ENCODE results near the gene BICD1. TPM values are rescaled to one million over a fixed set of nuclear protein-coding genes. Genes with fewer than 3 reads are reported as not detected.

The BICD1 gene
- polyA plus RNA-seq, 4 donors = 19.6 to 25.3 (median 21.8) TPM

DNA sequence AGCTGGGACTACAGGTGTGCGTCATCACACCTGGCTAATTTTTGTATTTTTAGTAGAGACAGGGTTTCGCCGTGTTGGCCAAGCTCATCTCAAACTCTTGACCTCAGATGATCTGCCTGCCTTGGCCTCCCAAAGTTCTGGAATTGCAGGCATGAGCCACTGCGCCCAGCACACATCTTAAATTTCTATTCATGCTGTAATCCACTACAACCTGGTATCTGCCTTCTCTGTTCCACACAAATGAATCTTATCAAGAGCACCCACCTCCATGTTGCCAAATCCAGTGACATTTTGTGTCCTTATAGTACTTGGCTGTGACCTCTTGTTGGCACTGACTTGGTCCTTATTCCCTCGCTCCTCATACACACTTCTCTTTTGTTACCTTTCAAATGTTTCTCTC, 5.8 kb upstream of the BICD1 start:
- no peak for DNase-seq (ENCODE audit: low read depth in 4 of 4, low spot score in 2 of 4)

DNA sequence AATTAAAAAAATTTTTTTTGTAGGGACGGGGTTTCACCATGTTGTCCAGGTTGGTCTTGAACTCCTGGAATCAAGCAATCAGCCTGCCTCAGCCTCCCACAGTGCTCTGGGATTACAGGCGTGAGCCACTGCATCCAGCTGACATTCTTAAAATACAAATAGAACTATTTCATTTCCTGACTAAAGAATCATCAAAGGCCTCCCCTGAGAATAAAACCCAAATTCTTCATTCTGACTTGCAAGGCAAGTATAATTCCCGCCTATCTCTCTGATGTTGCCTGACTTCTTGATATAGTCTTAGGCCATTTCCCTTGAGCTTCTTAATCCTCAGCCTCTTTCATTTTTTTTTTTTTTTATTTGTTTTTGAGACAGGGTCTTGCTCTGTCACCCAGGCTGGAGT, 4.4 kb upstream of the BICD1 start:
- DNase-seq (ENCODE audit: low read depth in 4 of 4, low spot score in 2 of 4) = no peak

DNA sequence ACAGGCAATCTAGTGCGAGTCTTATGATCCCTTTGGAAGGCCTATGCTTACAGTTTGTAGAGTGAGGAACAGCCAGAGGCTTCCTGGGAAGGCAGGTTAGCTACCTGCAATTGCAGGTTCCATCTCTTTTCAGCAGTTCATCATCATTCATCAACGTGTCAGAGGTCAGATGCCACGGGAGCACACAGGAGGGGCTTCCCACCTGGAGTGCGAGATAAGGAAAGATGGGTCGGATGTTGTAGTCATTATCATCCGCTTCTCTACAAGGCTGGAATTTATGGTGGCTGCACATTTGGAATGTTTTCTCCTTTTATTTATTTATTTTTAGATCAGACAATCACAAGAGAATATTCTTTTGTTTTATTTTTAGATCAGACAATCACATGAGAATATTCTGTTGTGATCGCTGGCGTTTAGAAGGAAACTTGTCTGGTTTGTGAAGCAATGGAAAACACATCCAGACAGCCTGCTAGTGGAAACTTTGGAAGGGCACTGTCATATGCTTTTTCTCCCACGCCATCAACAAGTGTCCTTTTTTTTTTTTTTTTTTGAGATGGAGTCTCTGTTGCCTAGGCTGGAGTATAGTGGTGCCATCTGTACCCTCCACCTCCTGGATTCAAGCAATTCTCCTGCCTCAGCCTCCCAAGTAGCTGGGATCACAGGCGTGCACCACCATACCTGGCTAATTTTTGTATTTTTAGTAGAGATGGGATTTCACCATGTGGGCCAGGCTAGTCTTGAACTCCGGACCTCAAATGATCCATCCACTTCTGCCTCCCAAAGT, 1.9 kb upstream of the BICD1 start:
- DNase-seq (ENCODE audit: low read depth in 4 of 4, low spot score in 2 of 4) = no peak

DNA sequence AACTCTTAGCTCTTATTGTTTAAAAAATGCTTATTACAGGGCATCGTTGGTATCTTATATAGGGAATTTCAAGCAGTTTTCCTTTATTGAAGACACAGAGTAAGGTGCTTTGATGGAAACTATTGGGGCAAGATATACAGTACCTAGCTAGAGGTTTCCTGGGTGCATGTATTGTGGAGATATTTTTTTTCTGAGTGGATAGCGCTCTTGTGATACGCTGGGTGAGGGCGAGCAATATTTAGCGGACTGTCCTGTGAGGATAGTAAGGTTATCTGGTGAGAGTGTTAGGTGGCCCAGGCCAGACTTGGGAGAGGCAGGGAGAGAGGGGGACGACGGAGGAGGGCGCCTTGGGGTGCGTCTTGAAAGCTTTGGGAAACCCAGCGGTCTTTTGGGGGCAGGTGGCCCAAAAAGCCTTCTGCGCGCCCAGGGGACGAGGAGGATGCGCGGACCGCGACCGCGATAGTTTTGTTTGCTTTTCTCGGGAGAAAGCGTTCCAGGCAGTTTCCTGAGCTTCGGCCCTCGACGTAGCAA, 596 bp upstream of the BICD1 start:
- DNase-seq (ENCODE audit: low read depth in 4 of 4, low spot score in 2 of 4) = peak in 1 of 4 donors; percentile 31

DNA sequence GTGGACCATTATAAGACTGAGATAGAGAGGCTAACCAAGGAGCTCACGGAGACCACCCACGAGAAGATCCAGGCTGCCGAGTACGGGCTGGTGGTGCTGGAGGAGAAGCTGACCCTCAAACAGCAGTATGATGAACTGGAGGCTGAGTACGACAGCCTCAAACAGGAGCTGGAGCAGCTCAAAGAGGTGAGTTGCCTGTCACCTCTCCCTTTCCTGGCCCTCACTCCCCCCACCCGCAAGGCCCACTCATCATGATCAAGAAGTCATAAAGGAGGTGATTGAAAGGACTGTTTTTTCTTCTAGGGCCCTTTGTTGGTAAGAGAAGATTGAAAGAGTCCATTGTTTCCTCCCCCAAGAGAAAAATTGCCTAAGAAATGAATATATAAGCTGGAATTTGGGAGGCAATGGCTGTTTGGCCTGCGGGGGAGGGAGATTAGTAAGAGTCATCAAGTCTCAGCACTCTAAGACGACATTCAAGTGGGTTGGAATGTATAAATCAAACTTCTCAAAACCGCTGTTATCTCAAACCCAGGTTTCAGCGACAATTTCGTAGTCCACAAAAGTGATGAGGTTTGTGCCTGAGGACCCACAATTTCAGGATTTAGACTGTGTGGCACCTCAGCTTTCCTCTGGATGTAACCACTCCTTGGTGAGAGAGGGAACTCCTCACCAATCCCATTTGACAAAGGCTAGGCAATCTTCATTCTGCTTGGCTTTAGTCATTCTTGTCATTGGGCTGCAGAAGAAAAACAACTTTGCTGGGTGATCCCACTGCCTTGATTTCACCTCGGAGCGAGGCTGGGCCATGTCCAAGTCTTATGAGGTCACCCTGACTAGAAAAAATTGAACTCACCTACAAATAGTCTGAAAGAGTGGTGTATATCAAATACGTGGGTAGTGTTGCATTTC, 966 bp downstream of the BICD1 start:
- DNase-seq (ENCODE audit: low read depth in 4 of 4, low spot score in 2 of 4) = peak in 3 of 4 donors; percentile 13 to 37 (median 34)

DNA sequence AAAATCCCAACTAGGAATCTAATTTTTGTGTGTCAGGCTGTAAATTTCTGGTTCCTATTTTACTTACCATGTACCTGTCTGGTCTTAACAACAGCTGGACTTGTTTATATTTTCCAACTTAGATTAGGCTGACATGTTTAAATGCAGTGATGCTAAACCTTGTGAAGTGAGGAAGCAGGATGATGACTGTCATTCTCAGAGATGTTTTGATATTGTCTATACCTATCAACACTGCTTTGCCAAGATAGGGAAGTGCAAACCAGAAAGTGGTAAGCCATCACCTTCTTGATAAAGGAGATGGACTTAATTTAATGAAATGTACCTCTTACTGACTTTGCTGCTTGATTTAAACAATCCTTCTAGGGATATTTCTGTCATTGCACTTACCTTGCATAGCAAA, 2.1 kb downstream of the BICD1 start:
- no peak for DNase-seq (ENCODE audit: low read depth in 4 of 4, low spot score in 2 of 4)

DNA sequence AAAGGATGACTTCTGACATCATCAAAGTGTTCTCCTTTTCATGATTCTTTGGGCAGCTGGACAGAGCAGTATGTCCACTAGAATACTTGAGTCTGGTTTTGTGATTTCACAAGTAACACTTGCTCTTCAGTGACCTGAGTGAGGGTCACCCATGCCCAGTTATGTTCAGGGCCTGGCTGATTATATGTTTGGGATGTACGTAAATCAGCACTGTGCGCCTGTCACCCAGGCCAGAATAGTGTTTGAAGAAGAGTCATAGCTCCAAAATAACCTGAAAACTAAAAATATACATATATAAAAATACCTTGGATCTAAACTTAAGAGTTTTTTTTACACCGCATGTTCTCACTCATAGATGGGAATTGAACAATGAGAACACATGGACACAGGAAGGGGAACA, 3.8 kb downstream of the BICD1 start:
- no peak for DNase-seq (ENCODE audit: low read depth in 4 of 4, low spot score in 2 of 4)

DNA sequence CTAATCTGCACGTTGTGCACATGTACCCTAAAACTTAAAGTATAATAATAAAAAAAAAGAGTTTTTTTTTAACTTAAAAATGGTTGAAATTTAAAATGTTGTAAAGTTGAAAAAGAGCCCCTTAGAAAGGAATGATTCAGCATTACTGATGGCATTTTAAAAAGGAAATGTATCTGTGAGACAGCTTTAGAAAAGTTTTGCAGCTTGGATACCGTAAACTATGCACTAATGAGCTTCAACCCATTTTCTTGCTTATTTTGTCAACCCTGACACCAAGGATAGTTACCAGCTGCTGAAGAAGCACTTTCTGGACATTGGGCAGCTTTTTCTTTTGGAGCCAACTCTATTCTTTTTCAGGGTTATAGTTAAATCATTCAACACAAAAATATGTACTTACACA, 4.3 kb downstream of the BICD1 start:
- no peak for DNase-seq (ENCODE audit: low read depth in 4 of 4, low spot score in 2 of 4)

DNA sequence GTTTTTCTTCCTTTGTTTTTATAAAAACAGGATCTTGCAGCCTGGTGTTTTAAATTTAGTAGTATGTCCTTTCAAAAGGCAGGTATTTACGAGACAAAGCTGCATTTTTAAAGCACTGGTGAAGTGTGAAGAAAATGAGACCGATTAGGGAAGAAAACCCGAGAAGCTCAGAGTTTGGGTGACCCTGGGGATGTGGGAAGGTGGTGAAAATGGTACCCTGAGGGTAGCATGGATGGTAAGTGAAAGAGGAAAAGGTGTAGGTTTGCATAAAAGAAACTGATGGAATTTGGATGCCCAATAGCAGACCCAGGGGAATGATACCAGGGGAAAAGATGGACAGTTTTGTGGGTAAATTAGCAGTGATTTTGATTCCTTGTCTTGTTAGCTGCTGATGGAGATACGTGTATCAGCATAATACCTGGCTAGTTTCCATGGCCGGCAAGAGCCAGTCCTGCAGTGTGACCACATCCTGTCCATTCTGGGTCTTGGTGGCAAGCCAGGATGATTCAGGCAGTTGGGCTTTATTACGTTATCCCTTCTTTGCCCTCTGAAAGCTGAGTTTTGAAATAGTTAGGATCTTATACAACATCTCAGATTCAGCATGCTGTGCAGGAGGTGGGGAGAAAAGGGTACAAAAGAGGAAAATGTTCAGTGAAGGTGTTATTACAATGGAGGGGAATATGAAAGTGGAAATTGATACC, 8.9 kb downstream of the BICD1 start:
- DNase-seq (ENCODE audit: low read depth in 4 of 4, low spot score in 2 of 4) = no peak

DNA sequence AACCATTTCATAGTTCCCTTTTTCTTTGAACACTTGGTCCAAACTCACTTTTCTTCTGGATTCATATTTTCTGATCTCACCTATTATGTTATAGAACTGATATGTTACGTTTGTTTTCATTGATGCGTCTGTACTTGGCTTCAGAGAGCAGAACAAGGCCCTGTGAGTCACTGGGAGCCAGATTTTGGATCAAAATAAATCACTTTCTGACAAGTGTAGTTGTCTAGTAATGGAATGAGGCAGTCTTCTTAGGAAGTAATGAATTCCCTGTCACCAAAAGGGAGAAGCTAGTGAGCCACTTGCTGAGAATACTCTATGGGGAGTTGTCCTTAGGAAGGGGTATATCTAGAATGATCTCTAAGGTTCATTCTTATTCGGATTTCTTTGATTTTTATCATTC, 10.2 kb downstream of the BICD1 start:
- DNase-seq (ENCODE audit: low read depth in 4 of 4, low spot score in 2 of 4) = no peak

DNA sequence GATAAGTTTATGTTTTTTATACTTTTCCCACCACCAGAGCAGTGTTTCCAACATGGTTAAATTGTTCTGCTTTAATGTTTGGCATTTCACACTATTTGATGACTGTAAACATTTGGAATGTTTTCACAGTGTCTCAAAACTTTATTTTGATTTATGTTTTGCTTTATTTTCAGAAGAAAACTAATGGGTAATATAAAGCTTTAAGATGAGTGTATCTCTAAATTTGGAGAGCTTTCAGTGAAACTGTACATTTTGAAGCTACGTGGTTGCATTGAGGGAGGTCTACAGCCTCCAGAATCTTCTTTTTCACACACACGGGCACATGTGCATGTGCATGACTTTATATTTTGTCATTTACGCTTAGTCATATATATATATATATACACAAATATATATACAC, 10.7 kb downstream of the BICD1 start:
- no peak for DNase-seq (ENCODE audit: low read depth in 4 of 4, low spot score in 2 of 4)

DNA sequence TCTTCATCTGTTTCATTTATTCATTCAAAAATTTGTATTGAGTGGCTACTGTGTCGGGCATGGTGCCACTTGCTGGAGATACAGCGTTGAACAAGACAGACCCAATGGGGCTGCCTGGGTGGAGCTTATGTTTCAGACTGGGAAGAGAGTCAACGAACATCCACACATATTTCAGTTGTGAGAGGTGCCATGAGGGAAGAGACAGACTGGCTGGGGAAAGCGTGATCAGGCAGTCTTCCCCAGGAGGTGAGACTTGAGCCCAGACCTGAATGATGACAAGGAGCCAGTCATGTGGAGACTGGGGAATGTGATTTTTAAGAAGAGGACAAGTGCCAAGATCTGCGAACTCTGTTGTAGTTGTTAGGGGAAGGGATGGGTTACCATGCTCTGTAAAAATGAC, 12.2 kb downstream of the BICD1 start:
- no peak for DNase-seq (ENCODE audit: low read depth in 4 of 4, low spot score in 2 of 4)

DNA sequence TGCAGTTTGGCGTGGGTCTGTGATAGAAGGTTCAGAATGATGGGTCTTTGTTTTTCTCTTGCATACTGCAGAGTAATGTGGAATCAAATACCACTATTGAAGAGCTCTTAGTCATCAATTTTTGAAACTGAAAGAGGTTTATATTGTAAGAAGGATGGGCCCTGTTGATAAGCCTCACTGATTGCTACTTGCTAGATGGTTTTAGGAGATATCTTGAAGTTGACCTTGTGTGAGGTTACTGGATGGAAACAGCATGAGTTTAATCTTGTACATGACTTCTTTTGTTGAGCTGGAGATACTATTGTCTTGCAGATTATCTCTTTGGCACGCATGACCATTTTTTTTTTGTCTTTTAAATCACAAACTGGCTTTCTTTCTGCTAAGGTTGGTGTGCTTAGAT, 13.8 kb downstream of the BICD1 start:
- DNase-seq (ENCODE audit: low read depth in 4 of 4, low spot score in 2 of 4) = no peak

DNA sequence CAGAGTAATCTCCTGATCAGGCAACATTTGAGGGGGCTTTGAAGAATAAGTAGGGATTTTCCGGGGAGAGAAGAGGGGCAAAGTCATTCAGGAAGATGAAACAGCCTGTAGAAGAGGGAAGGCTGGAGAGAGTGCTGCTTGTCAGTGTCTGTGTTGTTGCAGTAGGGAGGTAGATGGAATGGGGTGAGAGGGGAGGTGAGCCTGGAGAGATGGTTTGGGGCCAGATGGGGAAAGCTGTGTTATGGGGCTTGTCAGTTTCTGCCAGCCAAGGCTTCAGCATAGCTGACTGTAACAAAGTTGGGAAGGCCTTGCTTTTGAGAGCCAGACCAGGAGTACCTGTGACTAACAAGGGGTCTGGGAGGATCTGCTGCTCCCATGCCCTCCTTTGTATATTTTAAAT, 18.0 kb downstream of the BICD1 start:
- DNase-seq (ENCODE audit: low read depth in 4 of 4, low spot score in 2 of 4) = no peak

DNA sequence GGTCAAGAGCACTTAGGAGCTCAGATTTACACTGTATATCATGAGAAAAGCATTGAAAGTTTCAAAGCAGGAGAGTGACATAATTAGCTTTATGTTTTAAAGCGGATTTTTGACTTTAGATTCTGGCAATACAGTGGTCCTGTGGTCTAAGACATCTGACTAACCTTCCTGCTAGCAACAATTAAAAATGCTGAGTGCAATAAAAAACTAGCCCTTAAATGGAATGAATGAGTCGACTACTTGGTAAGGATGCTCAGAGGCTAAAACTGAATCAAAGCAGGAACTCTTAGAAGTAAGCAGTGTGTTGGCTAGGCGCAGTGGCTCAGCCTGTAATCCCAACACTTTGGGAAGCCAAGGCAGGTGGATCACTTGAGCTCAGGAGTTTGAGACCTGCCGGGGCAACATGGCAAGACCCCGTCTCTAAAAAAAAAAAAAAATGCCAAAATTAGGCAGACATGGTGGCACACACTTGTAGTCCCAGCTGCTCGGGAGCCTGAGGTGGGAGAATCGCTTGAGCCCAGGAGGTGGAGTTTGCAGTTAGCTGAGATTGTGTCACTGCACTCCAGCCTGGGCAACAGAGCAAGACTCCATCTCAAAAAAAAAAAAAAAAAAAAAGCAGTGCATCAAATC, 18.9 kb downstream of the BICD1 start:
- DNase-seq (ENCODE audit: low read depth in 4 of 4, low spot score in 2 of 4) = no peak

DNA sequence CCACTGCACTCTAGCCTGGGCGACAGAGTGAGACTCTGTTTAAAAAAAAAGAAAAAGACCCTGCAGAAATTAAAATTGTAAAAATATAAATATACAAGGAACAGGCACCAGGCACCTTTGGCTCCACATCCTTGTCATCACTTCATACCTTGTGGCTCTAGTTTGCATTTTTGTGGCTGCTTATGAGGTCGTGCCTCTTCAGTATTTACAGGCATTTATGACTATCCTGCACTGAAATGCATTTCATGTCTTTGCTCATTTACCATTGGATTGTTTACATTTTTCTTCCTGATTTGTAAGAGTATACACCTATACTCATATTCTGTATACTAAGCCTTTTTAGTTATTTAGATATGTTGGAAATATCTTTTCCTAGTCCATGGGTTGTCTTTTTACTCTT, 20.1 kb downstream of the BICD1 start:
- DNase-seq (ENCODE audit: low read depth in 4 of 4, low spot score in 2 of 4) = no peak

DNA sequence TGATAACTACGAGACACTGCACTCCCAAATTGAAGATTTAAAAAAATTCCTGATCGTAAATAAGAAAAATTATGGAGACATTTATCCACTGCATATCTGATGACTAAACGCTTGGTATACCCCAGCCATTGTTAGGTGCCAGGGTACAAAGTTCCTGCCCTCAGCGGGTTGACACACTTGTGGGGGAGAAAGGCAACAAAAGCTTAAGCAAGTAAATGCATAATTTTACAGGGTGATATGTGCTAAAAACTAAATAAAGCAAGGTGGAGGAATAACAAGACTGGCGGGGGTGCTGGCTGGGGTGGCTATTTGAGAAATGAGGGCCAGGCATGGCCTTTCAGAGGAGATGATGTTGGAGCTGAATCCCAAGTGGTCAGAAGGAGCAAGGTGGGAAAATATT, 25.0 kb downstream of the BICD1 start:
- DNase-seq (ENCODE audit: low read depth in 4 of 4, low spot score in 2 of 4) = no peak

DNA sequence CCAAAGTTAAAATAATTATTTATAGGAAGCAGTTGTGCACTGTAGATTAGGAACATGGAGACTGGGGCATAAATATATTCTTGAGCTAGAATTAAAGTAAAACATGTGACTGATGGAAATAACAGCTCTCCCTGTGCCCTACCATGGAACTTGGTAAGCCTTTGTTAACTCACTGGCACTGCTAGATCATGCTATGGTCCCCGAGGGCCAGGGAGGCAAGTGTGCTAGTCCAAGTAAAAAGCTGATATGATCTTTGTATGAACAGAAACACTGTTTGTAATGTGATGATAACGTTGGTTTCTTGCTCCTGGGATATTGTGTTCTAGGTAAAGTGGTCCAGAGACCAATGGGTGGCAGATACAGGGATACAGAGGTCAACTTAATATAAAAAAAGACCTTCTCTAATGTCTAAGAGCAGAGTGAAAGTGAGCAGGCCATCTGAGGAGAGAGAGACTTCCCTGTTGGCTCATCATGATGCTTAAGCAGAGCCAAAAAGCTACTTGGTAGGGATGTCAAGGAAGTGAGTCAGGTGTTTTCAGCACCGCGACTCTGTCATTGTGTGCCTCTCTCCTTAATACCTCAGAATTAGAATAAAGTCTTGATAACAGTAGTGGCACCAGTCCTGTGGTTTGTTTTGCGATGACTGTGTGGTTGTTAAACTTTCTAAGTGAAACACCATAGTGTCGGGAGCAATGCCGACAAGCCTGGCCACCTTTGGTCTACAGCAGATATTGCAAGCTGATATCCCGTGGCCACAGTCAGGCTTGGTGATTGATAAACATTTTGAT, 27.6 kb downstream of the BICD1 start:
- DNase-seq (ENCODE audit: low read depth in 4 of 4, low spot score in 2 of 4) = no peak

DNA sequence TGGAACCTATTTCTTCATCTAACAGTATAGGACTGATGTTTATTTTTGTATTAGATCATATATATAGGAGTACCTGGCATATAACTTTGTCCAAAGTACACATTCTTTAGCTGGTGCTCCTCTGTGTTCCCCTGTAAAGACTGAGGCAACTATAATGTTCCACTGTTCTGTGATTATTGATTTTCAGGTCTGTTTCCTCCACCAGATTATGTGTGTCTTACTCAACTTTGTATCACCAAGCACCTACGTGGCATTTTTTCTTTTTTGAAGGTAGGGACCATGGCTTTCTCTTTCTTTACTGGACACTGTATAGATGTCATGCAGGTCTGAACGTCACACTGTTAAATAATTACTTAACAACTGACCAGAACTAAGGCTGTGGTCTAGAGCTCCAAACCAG, 29.3 kb downstream of the BICD1 start:
- DNase-seq (ENCODE audit: low read depth in 4 of 4, low spot score in 2 of 4) = no peak

DNA sequence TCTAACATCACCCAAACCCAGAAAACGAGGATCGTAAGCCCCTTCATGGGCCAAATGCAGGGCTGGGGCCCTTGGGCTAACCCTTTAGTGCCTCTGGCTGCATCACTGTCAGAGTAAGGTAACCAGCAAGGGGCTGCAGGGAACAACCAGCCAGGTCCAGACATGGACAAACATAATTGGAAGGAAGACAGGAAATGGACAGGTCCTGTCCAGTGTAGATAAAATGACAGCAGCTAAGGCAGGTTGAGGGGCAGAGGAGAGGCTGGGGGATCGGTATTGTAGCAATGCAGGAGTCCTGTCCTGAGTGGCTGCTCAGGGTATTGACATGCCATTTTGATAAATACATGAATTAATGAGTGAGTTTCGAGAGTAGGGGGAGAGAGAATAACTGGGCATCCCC, 29.8 kb downstream of the BICD1 start:
- DNase-seq (ENCODE audit: low read depth in 4 of 4, low spot score in 2 of 4) = no peak

All from left renal cortex interstitium (tissue), 4 donors.